Measurements from ENCODE around the gene DIS3L2.

GRCh38 chr2:232228971-232229894, 267.7 kb downstream of the DIS3L2 start:
- TF ChIP-seq EZH2 (IDR thresholded peaks at IDR 0.05) (no peak), POLR2AphosphoS5 (IDR thresholded peaks at IDR 0.05; ENCODE audit: borderline replicate concordance, low read depth, low read length) (no peak)
